PFSK-1 (cell line): ENCODE measurements around the gene POLR2H. TPM values are rescaled to one million over a fixed set of nuclear protein-coding genes. Genes with fewer than 3 reads are reported as not detected.

Experiments
- FOXP2 ChIP-seq: optimal IDR thresholded peaks from 2 replicates; pipeline ENCODE3; 2011; ENCODE audit warnings: borderline replicate concordance, control low read depth, inconsistent platforms; ENCODE audit not compliant: insufficient read depth; ENCODE audit errors: extremely low read length, extremely low read depth
- POLR2AphosphoS5 ChIP-seq: IDR thresholded peaks from 2 replicates; pipeline ENCODE4 v1.6.1; 2012; ENCODE audit warnings: low read depth, mild to moderate bottlenecking, control low read depth, low read length, moderate library complexity
- REST ChIP-seq, 2 experiments: IDR thresholded peaks; 2 replicates each; pipeline versions ENCODE4 v1.6.1 to v1.8.0; 2011 to 2012; ENCODE audit warnings: low read depth in 2 of 2, low read length in 2 of 2, control low read depth in 1 of 2, inconsistent platforms in 1 of 2, mild to moderate bottlenecking in 1 of 2, moderate library complexity in 1 of 2; ENCODE audit not compliant: insufficient read depth in 1 of 2
- SIN3A ChIP-seq: IDR thresholded peaks from 2 replicates; pipeline ENCODE4 v1.6.1; 2012; ENCODE audit warnings: mild to moderate bottlenecking, low read length, moderate library complexity, borderline replicate concordance; ENCODE audit not compliant: insufficient read depth
- TAF1 ChIP-seq: IDR thresholded peaks from 2 replicates; pipeline ENCODE4 v1.6.1; 2012; ENCODE audit warnings: low read length, control low read depth, borderline replicate concordance; ENCODE audit not compliant: insufficient read depth
- polyA plus RNA-seq: library from polyadenylated mRNA; unstranded; fragments of >200 nt; gene quantifications from one replicate; pipeline ENCODE4 v1.2.1, GENCODE V29; 2012; ENCODE audit warnings: low read depth, missing spikeins; ENCODE audit not compliant: insufficient read length

POLR2H gene
- 49.7 TPM for polyA plus RNA-seq

- TF ChIP-seq REST (IDR thresholded peaks at IDR 0.05; ENCODE audit: insufficient read depth in 1 of 2, low read depth in 2 of 2, low read length in 2 of 2) (0 out of 4 replicates have a peak, but pooled peaks of 1 of the 2 experiments have one; percentile 25), SIN3A (no peak), POLR2AphosphoS5 (0 out of 2 replicates have a peak, but pooled peaks have one; percentile 8), TAF1 (0 out of 2 replicates have a peak, but pooled peaks have one; percentile 31), FOXP2 (no peak)
Observed at GRCh38 chr3:184361532-184361931, at the start of gene POLR2H, which contains the start of gene CLCN2. TSS of gene POLR2H (plus strand) at chr3:184361710. CDS start at chr3:184363493, 1,783 bp downstream. TSS of gene CLCN2 (minus strand) at chr3:184361605. CDS start at chr3:184361479, 126 bp downstream.

GRCh38 chr3:184314363-184314699 lies 47.2 kb upstream of the POLR2H start, which contains the start of gene EIF4G1:
TSS of gene EIF4G1 (plus strand) at chr3:184314606. CDS start at chr3:184315797, 1,191 bp downstream.
- TF ChIP-seq POLR2AphosphoS5 (peak; percentile 72), TAF1 (0 out of 2 replicates have a peak, but pooled peaks have one; percentile 61), SIN3A (no peak), REST (IDR thresholded peaks at IDR 0.05; ENCODE audit: insufficient read depth in 1 of 2, low read depth in 2 of 2, low read length in 2 of 2) (peak in 1 of 2 experiments; percentile 4; a peak in 1 of 4 replicates), FOXP2 (peak; percentile 31)

DNA sequence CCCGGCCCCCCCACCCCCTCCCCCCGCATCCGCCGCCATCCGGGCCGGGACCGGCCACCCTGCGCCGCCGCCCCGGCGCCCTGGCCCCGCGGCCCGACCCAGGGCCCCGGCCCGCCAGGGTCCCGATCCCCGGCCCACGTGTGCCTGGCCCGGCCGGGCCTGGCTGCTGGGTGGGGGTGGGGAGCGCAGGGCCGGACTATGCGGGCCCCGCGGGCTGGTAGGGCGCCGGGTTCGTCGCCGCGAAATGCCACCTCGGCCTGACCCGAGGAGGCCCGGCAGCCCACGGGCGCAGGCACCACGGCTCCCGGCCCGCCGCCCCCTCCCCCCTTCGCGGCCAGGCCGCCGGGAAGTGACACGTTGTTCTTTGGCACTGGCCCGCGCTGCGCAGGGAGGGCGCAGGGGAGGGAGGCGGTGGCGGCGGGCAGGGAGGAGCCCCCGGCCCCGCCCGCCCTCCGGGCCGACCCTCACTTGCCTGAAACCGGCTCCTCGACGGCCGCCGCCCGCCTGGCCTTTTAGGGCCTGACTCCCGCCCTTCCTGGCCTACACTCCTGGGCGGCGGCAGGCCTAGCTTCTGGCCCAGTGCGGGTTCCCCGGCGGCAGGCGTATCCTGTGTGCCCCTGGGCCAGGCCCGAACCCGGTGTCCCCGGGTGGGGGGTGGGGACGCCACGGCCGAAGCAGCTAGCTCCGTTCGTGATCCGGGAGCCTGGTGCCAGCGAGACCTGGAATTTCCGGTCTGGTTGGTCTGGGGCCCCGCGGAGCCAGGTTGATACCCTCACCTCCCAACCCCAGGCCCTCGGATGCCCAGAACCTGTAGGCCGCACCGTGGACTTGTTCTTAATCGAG lies 46.6 kb upstream of the POLR2H start:
- TF ChIP-seq TAF1 (no peak), FOXP2 (no peak), SIN3A (no peak), POLR2AphosphoS5 (no peak), REST (IDR thresholded peaks at IDR 0.05; ENCODE audit: insufficient read depth in 1 of 2, low read depth in 2 of 2, low read length in 2 of 2) (no peak)

DNA sequence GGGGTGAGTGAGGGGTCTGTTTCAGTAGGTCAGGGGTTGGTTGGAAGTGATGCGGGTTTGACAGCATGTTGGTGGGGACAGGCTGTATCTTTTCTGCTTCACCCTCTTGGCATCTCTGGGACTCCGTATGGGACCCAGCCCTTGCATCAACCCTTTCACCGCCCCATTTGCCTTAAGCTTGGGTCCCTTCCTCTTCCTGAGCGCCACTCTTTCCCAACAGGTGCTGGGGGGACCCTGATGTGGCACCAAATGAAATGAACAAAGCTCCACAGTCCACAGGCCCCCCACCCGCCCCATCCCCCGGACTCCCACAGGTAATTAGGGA lies 46.0 kb upstream of the POLR2H start:
- TF ChIP-seq TAF1 (no peak), REST (IDR thresholded peaks at IDR 0.05; ENCODE audit: insufficient read depth in 1 of 2, low read depth in 2 of 2, low read length in 2 of 2) (no peak), POLR2AphosphoS5 (no peak), SIN3A (no peak), FOXP2 (no peak)
